Measurements from ENCODE around the gene DIPK1C.

DNA sequence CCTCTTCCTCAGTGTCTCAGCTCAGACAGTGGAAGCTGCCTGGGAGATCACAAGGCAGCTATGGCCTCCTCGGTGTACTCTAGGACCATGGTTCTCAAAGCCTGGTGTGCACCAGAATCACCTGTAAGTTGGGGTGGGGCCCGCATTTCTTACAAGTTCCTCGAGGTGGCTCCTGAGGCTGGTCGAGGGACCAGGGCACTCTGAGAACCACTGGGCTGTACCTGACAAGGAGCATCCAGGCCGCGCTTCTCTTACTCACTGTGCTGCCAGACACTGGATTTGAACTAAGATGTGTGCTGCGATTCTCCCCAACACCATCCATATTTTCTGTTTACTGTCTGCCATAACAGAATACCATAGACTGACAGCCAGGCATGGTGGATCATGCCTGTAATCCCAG, 59.5 kb downstream of the DIPK1C start:
- TF ChIP-seq NR3C1 (CRISPR knock-in tag; IDR thresholded peaks at IDR 0.05) (no peak), PYGO2 (tag; IDR thresholded peaks at IDR 0.05) (no peak), NFIX (CRISPR knock-in tag; IDR thresholded peaks at IDR 0.05; ENCODE audit: low read depth) (no peak), ZNF586 (CRISPR knock-in tag; conservative IDR thresholded peaks at IDR 0.05) (no peak), HNRNPH1 (optimal IDR thresholded peaks at IDR 0.05; ENCODE audit: low read depth, low read length) (no peak), ZNF24 (IDR thresholded peaks at IDR 0.05) (no peak), RBM39 (optimal IDR thresholded peaks at IDR 0.05; ENCODE audit: low read depth, low read length) (no peak), ZBTB7A (IDR thresholded peaks at IDR 0.05; ENCODE audit: borderline replicate concordance, control insufficient read depth, low read depth, low read length) (no peak), ZKSCAN1 (IDR thresholded peaks at IDR 0.05; ENCODE audit: low read depth, low read length) (no peak), HDAC2 (IDR thresholded peaks at IDR 0.05) (no peak), NFYB (IDR thresholded peaks at IDR 0.05; ENCODE audit: extremely low read depth, insufficient read length) (no peak), CHD2 (IDR thresholded peaks at IDR 0.05; ENCODE audit: low read depth, low read length) (no peak)
- TF ChIP-seq, protein P1, sequence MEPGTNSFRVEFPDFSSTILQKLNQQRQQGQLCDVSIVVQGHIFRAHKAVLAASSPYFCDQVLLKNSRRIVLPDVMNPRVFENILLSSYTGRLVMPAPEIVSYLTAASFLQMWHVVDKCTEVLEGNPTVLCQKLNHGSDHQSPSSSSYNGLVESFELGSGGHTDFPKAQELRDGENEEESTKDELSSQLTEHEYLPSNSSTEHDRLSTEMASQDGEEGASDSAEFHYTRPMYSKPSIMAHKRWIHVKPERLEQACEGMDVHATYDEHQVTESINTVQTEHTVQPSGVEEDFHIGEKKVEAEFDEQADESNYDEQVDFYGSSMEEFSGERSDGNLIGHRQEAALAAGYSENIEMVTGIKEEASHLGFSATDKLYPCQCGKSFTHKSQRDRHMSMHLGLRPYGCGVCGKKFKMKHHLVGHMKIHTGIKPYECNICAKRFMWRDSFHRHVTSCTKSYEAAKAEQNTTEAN (CRISPR knock-in tag; IDR thresholded peaks at IDR 0.05): no peak
